ENCODE measurements around the gene TMEM108.

Gene TMEM108

GRCh38 chr3:133121450-133121849 lies 83.3 kb downstream of the TMEM108 start:
- no peak for DNase-seq

GRCh38 chr3:133123636-133124035 lies 85.4 kb downstream of the TMEM108 start:
- DNase-seq = no peak

GRCh38 chr3:133124511-133124910 lies 86.3 kb downstream of the TMEM108 start:
- no peak for DNase-seq

GRCh38 chr3:133125171-133125570 lies 87.0 kb downstream of the TMEM108 start:
- DNase-seq = no peak

- no peak for DNase-seq
Measured at GRCh38 chr3:133125802-133126201, 87.6 kb downstream of the TMEM108 start.

- DNase-seq = no peak
Measured at GRCh38 chr3:133127381-133127780, 89.2 kb downstream of the TMEM108 start.

GRCh38 chr3:133130168-133130567 lies 92.0 kb downstream of the TMEM108 start:
- no peak for DNase-seq

GRCh38 chr3:133135306-133135705 lies 97.1 kb downstream of the TMEM108 start:
- DNase-seq = no peak

GRCh38 chr3:133136114-133137041 lies 98.2 kb downstream of the TMEM108 start:
- DNase-seq = peak; percentile 54

- DNase-seq = no peak
Measured at GRCh38 chr3:133137042-133137996, 99.1 kb downstream of the TMEM108 start.

- DNase-seq = no peak
Measured at GRCh38 chr3:133138017-133138416, 99.8 kb downstream of the TMEM108 start.

GRCh38 chr3:133152056-133152455 lies 113.9 kb downstream of the TMEM108 start:
- peak; percentile 78 for DNase-seq

- DNase-seq = no peak
Measured at GRCh38 chr3:133152681-133153220, 114.6 kb downstream of the TMEM108 start.

GRCh38 chr3:133153382-133153781 lies 115.2 kb downstream of the TMEM108 start:
- DNase-seq = no peak

GRCh38 chr3:133157716-133158115 lies 119.5 kb downstream of the TMEM108 start:
- no peak for DNase-seq

- no peak for DNase-seq
Measured at GRCh38 chr3:133158686-133159085, 120.5 kb downstream of the TMEM108 start.

- no peak for DNase-seq
Measured at GRCh38 chr3:133159498-133160475, 121.6 kb downstream of the TMEM108 start.

GRCh38 chr3:133161656-133162055 lies 123.5 kb downstream of the TMEM108 start:
- no peak for DNase-seq

- no peak for DNase-seq
Measured at GRCh38 chr3:133162265-133162664, 124.1 kb downstream of the TMEM108 start.

- DNase-seq = no peak
Measured at GRCh38 chr3:133162670-133163305, 124.6 kb downstream of the TMEM108 start.

GRCh38 chr3:133167340-133168024 lies 129.3 kb downstream of the TMEM108 start:
- no peak for DNase-seq

Data from NCI-H510A treated with DMSO at 0.1 percent for 48 hours (cell line).